HepG2 (cell line): ENCODE measurements around the gene CCDC142. TPM values are rescaled to one million over a fixed set of nuclear protein-coding genes. Genes with fewer than 3 reads are reported as not detected.

Source experiments
- AHDC1 ChIP-seq: sonication (generic); formaldehyde crosslinking; IDR thresholded peaks from 2 replicates; pipeline ENCODE4 v1.5.1; 2020; ENCODE audit warnings: mild to moderate bottlenecking, missing genetic modification reagents, borderline replicate concordance
- CENPBD1 ChIP-seq: sonication (generic); formaldehyde crosslinking; IDR thresholded peaks from 2 replicates; pipeline ENCODE4 v1.8.0; 2022; ENCODE audit warnings: missing genetic modification reagents, low read depth, mild to moderate bottlenecking, borderline replicate concordance
- HMGA1 ChIP-seq: sonication (generic); formaldehyde crosslinking; conservative IDR thresholded peaks from 2 replicates; pipeline ENCODE4 v1.4.0; 2020; ENCODE audit warnings: missing genetic modification reagents
- HNRNPUL1 ChIP-seq: fragments of 200-400 bp; formaldehyde crosslinking; IDR thresholded peaks from 2 replicates; pipeline ENCODE4 v1.6.1; 2017; ENCODE audit warnings: low read depth, mild to moderate bottlenecking, low read length, moderate library complexity
- MED8 ChIP-seq: sonication (generic); formaldehyde crosslinking; IDR thresholded peaks from 2 replicates; pipeline ENCODE4 v1.8.1; 2023; ENCODE audit warnings: mild to moderate bottlenecking, missing genetic modification reagents; ENCODE audit not compliant: insufficient replicate concordance
- TEAD3 ChIP-seq: optimal IDR thresholded peaks from 2 replicates; pipeline ENCODE3; 2016; ENCODE audit warnings: borderline replicate concordance
- U2AF1 ChIP-seq: fragments of 200-400 bp; formaldehyde crosslinking; optimal IDR thresholded peaks from 2 replicates; pipeline ENCODE3; 2017; ENCODE audit warnings: mild to moderate bottlenecking, low read depth, low read length
- ZBTB46 ChIP-seq: sonication (generic); formaldehyde crosslinking; IDR thresholded peaks from 2 replicates; pipeline ENCODE4 v1.4.0; 2020; ENCODE audit warnings: mild to moderate bottlenecking, missing genetic modification reagents, borderline replicate concordance
- ZEB1 ChIP-seq: IDR thresholded peaks from 2 replicates; pipeline ENCODE4 v1.6.1; 2012; ENCODE audit warnings: mild to moderate bottlenecking, low read depth, inconsistent platforms; ENCODE audit not compliant: insufficient replicate concordance
- ZNF296 ChIP-seq: sonication (generic); formaldehyde crosslinking; conservative IDR thresholded peaks from 2 replicates; pipeline ENCODE4 v1.5.0; 2020; ENCODE audit warnings: mild to moderate bottlenecking, missing genetic modification reagents
- ZNF430 ChIP-seq: sonication (generic); formaldehyde crosslinking; IDR thresholded peaks from 2 replicates; pipeline ENCODE4 v1.9.0; 2021; ENCODE audit warnings: mild to moderate bottlenecking, missing genetic modification reagents
- ZNF720 ChIP-seq: sonication (generic); formaldehyde crosslinking; IDR thresholded peaks from 2 replicates; pipeline ENCODE4 v1.4.0; 2020; ENCODE audit warnings: missing genetic modification reagents
- polyA plus RNA-seq, 8 experiments: library from polyadenylated mRNA; depleted of rRNA in 3 of 8; stranded (reverse) in 7 of 8; unstranded in 1 of 8; fragments of >200 nt; fragmentation: Illumina TruSeq in 4 of 8; extraction: Trizol in 4 of 8; gene quantifications; 2 replicates each; pipeline versions ENCODE4 v1.2.1 to v1.2.3, GENCODE V29; 2011 to 2016; ENCODE audit warnings: low read depth in 4 of 8, missing spikeins in 1 of 8, mixed read lengths in 1 of 8; ENCODE audit not compliant: insufficient read depth in 1 of 8
- total RNA-seq, 5 experiments: library from RNA; depleted of rRNA; stranded (reverse); fragments of >200 nt; fragmentation: Illumina TruSeq; extraction: Trizol; gene quantifications; 2 replicates each; pipeline ENCODE4 v1.2.3, GENCODE V29; 2016; ENCODE audit warnings: low read depth in 1 of 5
- TF ChIP-seq, protein P1 (sequence below): sonication (generic); formaldehyde crosslinking; IDR thresholded peaks from 2 replicates; pipeline ENCODE4 v1.8.1; 2023; ENCODE audit warnings: mild to moderate bottlenecking, missing genetic modification reagents
- TF ChIP-seq, protein P2 (sequence below): sonication (generic); formaldehyde crosslinking; IDR thresholded peaks from 2 replicates; pipeline ENCODE4 v1.5.0; 2020; ENCODE audit warnings: mild to moderate bottlenecking, missing genetic modification reagents
- TF ChIP-seq, protein P3 (sequence below): sonication (generic); formaldehyde crosslinking; IDR thresholded peaks from 2 replicates; pipeline ENCODE4 v1.5.0; 2020; ENCODE audit warnings: missing genetic modification reagents, mild to moderate bottlenecking, borderline replicate concordance

Gene CCDC142
- total and polyA plus RNA-seq, 2 of the 13 experiments (the other 11 are each of a cell fraction or from before 2014, with no cell fraction given), result 14.7 to 30.4 TPM

DNA sequence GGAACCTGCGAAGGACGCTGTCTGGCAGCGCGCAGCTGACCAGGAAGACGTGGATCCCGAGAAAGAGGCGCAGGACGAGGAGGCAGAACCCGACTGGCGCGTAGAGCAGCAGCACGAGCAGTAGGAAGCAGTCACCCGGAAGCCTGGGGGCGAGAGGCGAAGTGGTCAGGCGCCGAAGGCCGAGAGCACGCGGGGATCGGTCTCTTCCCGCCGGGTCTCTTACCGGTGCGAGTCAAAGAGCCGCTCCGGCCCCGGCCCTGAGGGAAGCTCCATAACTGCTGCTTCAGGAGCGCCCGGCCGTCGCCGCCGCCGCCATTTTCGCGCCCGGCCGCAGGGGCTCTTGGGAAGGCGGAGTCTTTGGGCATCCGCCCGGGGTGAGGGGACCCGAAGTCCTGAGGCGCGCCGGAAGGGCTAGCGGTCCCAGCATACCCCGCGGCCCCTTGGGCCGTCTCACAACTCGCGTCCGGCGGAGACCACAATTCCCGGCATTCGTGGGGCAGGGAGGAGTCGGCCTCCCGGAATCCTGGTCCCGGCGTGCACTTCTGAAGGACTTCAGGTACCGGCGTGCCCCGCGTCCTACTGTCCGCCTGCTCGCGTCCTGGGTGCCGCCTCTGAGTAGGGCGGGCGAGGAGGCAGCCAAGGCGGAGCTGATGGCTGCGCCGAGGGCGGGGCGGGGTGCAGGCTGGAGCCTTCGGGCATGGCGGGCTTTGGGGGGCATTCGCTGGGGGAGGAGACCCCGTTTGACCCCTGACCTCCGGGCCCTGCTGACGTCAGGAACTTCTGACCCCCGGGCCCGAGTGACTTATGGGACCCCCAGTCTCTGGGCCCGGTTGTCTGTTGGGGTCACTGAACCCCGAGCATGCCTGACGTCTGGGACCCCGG is 46.8 kb upstream of the CCDC142 start, which contains the start of the genes AUP1 and HTRA2 (continued):
- TF ChIP-seq CENPBD1 (CRISPR knock-in tag), result peak; percentile 84; the same call in 1 of the 2 replicates
- peak; percentile 62 for TF ChIP-seq U2AF1
- TF ChIP-seq, protein P1, sequence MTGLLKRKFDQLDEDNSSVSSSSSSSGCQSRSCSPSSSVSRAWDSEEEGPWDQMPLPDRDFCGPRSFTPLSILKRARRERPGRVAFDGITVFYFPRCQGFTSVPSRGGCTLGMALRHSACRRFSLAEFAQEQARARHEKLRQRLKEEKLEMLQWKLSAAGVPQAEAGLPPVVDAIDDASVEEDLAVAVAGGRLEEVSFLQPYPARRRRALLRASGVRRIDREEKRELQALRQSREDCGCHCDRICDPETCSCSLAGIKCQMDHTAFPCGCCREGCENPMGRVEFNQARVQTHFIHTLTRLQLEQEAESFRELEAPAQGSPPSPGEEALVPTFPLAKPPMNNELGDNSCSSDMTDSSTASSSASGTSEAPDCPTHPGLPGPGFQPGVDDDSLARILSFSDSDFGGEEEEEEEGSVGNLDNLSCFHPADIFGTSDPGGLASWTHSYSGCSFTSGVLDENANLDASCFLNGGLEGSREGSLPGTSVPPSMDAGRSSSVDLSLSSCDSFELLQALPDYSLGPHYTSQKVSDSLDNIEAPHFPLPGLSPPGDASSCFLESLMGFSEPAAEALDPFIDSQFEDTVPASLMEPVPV (CRISPR knock-in tag), result no peak; the same call in none of the 2 replicates
- TF ChIP-seq ZBTB46, result no peak
- TF ChIP-seq ZEB1, result no peak
- TF ChIP-seq HNRNPUL1, result peak; percentile 91
- no peak; the same call in 1 of the 2 replicates for TF ChIP-seq ZNF296 (CRISPR knock-in tag)
- TF ChIP-seq, protein P2, sequence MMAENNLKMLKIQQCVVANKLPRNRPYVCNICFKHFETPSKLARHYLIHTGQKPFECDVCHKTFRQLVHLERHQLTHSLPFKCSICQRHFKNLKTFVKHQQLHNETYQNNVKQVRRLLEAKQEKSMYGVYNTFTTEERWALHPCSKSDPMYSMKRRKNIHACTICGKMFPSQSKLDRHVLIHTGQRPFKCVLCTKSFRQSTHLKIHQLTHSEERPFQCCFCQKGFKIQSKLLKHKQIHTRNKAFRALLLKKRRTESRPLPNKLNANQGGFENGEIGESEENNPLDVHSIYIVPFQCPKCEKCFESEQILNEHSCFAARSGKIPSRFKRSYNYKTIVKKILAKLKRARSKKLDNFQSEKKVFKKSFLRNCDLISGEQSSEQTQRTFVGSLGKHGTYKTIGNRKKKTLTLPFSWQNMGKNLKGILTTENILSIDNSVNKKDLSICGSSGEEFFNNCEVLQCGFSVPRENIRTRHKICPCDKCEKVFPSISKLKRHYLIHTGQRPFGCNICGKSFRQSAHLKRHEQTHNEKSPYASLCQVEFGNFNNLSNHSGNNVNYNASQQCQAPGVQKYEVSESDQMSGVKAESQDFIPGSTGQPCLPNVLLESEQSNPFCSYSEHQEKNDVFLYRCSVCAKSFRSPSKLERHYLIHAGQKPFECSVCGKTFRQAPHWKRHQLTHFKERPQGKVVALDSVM (CRISPR knock-in tag), result peak; percentile 14; the same call in 1 of the 2 replicates
- no peak for TF ChIP-seq HMGA1 (CRISPR knock-in tag)
- no peak for TF ChIP-seq ZNF720 (CRISPR knock-in tag)
- peak; percentile 85 for TF ChIP-seq MED8 (CRISPR knock-in tag)
- peak; percentile 62 for TF ChIP-seq ZNF430 (CRISPR knock-in tag)
- TF ChIP-seq TEAD3 (CRISPR knock-in tag), result peak; percentile 90
- TF ChIP-seq AHDC1 (CRISPR knock-in tag), result 0 out of 2 replicates have a peak, but pooled peaks have one; percentile 15
- TF ChIP-seq, protein P3, sequence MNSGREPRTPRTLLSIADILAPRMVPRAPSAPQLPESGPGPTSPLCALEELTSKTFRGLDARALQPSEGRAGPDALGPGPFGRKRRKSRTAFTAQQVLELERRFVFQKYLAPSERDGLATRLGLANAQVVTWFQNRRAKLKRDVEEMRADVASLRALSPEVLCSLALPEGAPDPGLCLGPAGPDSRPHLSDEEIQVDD (CRISPR knock-in tag), result peak; percentile 59; the same call in 1 of the 2 replicates
